ENCODE results near the gene RNF148.
"Not testable (repeated sequence)": the region's sequence is repeated elsewhere in the genome, so short reads cannot be mapped to it uniquely, and the experiment has no call there.

RNF148 gene

DNA sequence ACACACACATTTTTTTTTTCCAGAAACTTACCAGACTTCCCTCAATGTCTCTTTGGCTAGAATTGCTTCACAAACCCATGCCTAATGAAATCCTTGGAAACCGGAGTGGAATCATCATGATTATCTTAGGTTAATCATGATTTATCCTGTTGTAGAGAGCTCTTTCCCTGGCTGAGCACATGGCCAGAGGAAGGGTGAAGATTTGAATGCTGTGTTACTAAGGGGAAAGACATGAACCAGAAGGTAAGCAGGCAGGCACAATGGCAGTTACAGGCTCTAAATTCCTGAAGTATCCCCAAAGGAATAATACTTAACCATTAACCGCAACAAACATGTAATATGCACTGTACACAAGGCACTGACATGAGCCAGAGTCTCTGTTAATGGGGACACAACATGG is 4.1 kb upstream of the RNF148 start:
- no peaks in the 10 kb centered on the region for H3K36me3 Mint-ChIP-seq
- H3K4me1 Mint-ChIP-seq: no peaks in the 10 kb centered on the region
- no peak overlapping the region for H3K27ac Mint-ChIP-seq
- no peaks in the 10 kb centered on the region for H3K27me3 Mint-ChIP-seq
- H3K4me3 Mint-ChIP-seq: no peak overlapping the region
- H3K9me3 Mint-ChIP-seq: peaks cover 4% of the 10 kb centered on the region

DNA sequence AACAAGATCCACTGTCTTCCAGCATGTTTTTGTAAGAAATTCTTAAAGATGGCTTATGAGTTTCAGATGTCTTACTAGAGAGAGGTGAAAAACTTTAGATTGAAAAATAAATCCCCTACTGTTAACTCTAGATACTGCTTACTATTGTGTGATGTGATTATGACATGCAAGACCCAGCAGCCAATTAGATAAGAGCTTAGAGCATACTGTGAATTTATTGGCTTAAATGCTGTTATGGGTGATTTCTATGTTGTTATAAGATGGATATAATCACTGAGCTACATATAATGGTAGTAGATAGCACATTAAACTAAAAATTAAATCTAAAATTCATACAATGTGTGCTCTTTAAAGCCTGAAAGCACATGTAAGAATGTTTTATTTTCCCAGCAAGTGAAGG is 3.7 kb downstream of the RNF148 start, which contains the start of gene RNF133:
Gene RNF133 (minus strand): TSS at position 101 of the 400 bp plus-strand sequence. CDS start 199 bp downstream, outside the sequence.
- Mint-ChIP-seq H3K9me3 (no peaks in the 10 kb centered on the region), H3K27ac (no peak within 1 kb of the TSS), H3K36me3 (no peaks in the 10 kb centered on the region), H3K27me3 (no peaks in the 10 kb centered on the region), H3K4me3 (no peak within 1 kb of the TSS), H3K4me1 (no peaks in the 10 kb centered on the region)

DNA sequence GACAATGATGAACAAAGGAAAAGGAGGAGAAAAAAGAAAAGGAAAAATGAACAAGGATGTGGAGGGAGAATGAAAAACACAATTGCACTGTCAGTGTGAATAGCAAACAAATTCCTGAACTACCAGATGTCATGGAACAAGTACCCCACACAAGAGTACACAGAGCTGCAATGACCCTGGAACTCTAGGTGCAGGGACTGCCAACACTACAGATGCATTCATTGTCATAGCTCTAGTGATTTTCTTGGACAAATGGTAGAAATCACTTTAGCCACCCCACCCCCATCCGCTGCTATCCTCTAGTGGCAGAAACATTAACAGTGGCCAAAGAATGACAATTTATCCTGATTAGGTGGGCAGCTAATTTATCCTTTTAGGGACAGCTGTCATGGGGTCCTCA is 6.9 kb downstream of the RNF148 start:
- Mint-ChIP-seq H3K4me3 (no peak overlapping the region), H3K27ac (no peak overlapping the region)

DNA sequence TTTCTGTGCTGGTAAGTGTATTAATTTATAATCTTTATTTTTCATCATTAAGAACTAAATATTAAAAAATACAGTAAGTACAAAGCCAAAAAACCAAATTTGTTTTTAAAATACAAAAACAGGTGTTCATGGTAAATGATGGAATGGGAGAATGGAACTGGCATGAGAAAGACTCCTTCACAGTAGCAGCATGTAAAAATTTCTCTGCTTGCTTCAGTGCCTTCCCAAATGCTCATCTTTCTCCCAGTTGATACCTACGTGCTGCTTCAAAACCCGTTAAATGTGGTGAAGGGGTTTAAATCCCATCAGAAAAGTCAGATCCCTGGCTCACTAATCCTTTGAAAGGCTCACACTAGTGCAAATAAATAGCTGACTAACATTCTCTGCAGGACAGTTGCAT is 8.0 kb downstream of the RNF148 start:
- Mint-ChIP-seq H3K36me3 (no peaks in the 10 kb centered on the region), H3K4me1 (no peaks in the 10 kb centered on the region), H3K27ac (no peak overlapping the region), H3K4me3 (no peak overlapping the region), H3K27me3 (no peaks in the 10 kb centered on the region), H3K9me3 (peaks cover 5% of the 10 kb centered on the region)

More for the DNA sequence above, 6.9 kb downstream of the RNF148 start:
- Mint-ChIP-seq H3K4me1 (no peaks in the 10 kb centered on the region), H3K36me3 (no peaks in the 10 kb centered on the region), H3K9me3 (peaks cover 5% of the 10 kb centered on the region), H3K27me3 (no peaks in the 10 kb centered on the region)

DNA sequence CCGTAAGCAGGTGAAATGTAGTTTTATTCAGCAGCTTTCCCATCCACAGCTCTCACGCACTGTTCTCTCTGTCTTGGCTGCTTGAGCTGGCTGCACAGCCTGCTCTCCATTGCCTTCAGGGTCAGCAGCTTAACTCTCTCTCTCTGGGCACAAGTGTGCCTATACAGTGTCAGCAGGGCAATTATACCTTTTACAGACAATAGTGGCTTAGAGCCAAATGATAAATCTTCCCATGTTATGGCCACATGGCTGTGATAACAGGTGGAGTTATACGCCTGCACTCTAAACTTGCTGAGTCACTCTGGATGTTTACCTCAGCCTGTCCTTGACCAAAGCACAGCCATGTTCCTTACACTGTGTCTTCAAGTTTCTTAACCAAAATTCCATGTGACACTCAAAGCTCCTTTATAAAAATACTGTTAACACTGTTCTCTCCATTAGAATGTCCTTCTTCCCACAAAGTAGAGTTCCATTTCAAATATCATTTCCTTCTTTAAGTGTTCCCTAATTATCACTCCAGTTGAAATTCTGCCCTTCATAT is 9.9 kb downstream of the RNF148 start:
- Mint-ChIP-seq H3K36me3 (no peaks in the 10 kb centered on the region), H3K9me3 (peaks cover 5% of the 10 kb centered on the region), H3K4me3 (no peak overlapping the region), H3K4me1 (no peaks in the 10 kb centered on the region), H3K27me3 (no peaks in the 10 kb centered on the region), H3K27ac (no peak overlapping the region)

DNA sequence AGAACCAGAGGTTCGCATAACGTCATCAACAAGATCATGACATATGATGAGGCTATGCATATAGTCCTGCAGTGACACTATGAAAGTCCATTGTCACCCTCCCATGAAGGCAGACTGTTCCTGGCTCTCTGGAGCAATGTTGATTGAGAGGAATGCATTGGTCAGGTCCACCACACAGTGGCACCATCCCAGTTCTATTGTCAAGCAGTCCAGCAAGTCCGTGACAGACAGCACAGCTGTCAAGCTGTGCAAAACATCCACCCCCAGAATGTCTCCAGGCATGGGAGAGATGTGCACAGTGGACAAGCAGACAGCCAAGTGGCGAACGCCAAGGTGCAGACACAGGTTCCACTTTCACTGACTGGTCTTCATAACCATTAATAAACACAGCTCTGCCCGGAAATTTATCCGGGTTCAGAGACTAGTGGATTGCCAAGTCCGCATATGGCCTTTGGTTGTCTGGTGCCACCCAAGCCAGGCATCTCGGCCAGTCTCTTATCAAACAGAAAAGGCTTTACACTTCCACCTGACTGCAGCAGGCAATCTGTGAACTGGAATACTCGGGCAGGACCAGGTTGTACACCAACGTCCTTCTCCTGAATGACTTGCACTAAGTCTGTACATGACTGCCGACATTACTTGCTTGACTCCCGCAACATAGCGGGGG is 11.0 kb downstream of the RNF148 start:
- peaks cover 5% of the 10 kb centered on the region for H3K9me3 Mint-ChIP-seq
- no peaks in the 10 kb centered on the region for H3K4me1 Mint-ChIP-seq
- no peaks in the 10 kb centered on the region for H3K27me3 Mint-ChIP-seq
- no peak overlapping the region for H3K4me3 Mint-ChIP-seq
- no peak overlapping the region for H3K27ac Mint-ChIP-seq
- no peaks in the 10 kb centered on the region for H3K36me3 Mint-ChIP-seq

DNA sequence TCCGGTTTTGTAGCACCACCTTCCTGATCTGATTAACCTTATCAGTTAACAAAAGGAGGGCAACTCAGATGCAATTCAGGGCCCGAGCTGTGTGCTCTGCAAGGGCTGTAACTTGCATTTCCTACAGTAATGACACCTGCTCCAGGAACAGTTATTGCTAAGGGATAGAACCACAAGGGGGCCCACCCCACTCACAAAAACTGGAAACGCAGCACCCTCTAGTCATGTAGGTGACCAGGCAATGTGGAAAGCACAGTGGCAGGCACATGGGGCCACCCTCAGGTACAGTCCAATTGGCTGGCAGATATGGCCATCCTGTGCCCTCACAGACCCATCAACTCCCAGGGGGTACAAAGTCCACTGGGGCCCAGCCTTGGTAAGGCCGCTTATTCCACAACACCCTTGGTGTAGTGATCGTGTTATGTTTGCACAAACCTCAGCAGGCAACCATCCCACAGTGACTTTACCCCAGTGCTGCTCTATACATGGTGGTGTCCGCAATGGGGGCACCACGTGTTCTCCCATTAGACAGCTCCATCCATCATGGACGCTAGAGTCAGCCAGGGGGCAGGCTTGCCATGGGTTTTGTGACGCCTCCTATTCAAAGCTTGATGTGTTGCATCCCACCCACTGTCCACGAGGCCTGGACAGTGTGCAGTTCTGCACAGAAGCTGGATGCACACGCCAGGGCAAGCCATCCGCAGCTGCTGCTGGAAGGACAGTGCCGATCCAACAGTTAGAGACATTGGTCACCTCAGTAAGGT is 13.2 kb downstream of the RNF148 start:
- H3K4me1 Mint-ChIP-seq: no peaks in the 10 kb centered on the region
- no peaks in the 10 kb centered on the region for H3K36me3 Mint-ChIP-seq
- no peak overlapping the region for H3K4me3 Mint-ChIP-seq
- H3K27ac Mint-ChIP-seq: no peak overlapping the region
- H3K9me3 Mint-ChIP-seq: peaks cover 5% of the 10 kb centered on the region
- H3K27me3 Mint-ChIP-seq: no peaks in the 10 kb centered on the region

DNA sequence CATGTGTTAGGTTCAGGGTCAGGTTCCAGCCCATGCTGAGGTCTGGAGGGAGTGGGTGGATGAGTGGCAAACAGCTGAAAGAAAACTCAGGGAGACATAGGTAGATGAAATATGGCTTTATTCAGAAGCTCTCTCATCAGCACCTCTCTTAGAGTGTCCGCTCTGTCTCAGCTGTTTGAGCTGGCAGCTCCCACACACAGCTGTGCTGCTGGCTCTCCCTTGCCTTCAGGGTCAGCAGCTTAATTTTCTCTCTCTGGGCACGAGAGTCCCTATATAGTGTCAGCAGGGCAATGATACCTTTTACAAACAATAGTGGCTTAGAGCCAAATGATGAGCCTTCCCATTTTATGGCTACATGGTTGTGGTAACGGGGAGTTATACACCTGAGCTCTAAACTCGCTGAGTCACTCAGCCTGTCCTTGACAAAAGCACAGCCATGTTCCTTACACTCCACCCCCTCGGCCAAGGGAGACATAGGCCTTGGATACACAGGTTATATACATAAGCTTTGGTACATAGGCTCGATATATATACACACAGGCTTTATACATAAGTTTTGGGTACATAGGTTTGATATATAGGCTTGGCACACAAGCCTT is 14.2 kb downstream of the RNF148 start:
- H3K36me3 Mint-ChIP-seq: no peaks in the 10 kb centered on the region
- no peak overlapping the region for H3K4me3 Mint-ChIP-seq
- no peaks in the 10 kb centered on the region for H3K4me1 Mint-ChIP-seq
- no peaks in the 10 kb centered on the region for H3K27me3 Mint-ChIP-seq
- peaks cover 5% of the 10 kb centered on the region for H3K9me3 Mint-ChIP-seq
- H3K27ac Mint-ChIP-seq: no peak overlapping the region

DNA sequence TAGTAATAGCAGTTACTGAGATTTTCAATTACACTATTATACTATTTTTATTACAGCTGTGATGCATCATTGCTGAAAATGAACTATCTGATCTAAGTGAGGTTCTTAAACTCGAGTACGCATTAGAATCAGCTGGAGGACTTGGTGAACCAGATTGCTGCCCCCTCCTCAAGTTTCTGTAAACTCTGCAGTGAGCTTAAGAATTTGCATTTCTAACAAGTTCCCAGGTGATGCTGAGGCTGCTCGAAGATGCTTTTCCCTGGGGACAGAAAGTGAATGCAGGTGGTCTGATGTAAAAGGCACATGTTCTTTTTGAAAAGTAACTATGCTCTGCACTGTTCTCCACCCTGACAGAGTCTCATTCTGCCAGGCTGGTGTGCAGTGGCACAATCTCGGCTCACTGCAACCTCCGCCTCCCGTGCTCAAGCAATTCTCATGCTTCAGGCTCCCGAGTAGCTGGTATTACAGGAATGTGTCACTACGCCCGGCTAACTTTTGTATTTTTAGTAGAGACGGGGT is 16.3 kb downstream of the RNF148 start:
- no peak overlapping the region for H3K27ac Mint-ChIP-seq

DNA sequence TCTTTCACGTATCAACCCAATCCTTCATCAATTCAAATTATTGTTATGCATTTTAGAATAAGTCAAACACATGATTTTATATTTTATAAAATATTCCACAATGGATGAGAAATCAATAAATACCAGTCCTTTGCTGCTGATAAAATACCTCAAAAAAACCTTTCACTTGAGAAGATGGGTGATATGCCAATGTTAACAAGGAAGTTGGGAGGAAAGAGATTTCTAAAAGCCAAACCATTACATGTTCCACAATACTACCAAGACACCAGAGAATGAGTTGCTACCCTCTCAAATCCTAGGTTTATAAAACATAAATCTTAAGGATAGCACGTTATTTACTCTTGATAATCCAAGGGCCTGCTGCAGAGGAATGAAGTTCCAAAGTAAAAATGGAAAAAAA is 18.2 kb downstream of the RNF148 start:
- no peak overlapping the region for H3K27ac Mint-ChIP-seq
- no peaks in the 10 kb centered on the region for H3K36me3 Mint-ChIP-seq
- H3K9me3 Mint-ChIP-seq: no peaks in the 10 kb centered on the region
- no peaks in the 10 kb centered on the region for H3K27me3 Mint-ChIP-seq
- no peaks in the 10 kb centered on the region for H3K4me1 Mint-ChIP-seq
- no peak overlapping the region for H3K4me3 Mint-ChIP-seq

More for the DNA sequence above, 16.3 kb downstream of the RNF148 start:
- no peaks in the 10 kb centered on the region for H3K9me3 Mint-ChIP-seq
- no peaks in the 10 kb centered on the region for H3K27me3 Mint-ChIP-seq
- H3K4me1 Mint-ChIP-seq: no peaks in the 10 kb centered on the region
- no peaks in the 10 kb centered on the region for H3K36me3 Mint-ChIP-seq
- no peak overlapping the region for H3K4me3 Mint-ChIP-seq

DNA sequence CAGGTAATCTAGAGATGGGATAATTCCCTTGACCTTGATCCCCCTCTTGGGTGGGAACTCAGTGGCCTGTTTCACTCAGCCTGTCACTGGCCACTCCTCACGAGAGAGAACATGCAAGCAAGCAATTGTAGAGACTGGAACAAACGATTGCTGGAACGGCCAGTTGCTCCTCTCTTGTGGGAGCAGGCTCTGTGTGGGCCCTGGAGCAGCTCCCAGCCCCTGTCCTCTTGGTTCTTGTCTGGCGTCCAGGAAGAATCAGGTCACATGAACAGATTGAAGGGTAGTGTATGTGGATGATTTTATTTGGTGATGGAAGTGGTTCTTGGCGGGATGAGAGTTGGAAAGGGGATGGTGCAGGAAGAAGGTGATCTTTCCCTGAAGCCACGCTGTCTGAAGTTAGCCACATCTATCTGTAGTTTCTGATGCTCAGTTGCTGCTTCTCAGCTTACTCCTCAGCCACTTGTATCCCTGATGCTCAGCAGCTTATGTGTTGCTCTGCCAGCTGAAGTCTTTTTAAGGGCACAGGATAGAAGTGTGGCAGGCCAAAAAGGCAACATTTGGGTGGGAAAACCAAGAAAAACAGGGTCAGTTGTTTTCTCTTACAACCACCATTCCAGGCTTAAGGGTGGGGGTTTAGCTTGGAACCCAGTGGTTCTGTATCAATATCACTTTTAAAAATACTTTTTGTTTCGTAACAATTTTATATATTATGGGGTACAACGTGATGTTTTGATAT is 19.7 kb downstream of the RNF148 start:
- Mint-ChIP-seq H3K27me3 (no peaks in the 10 kb centered on the region), H3K4me1 (no peaks in the 10 kb centered on the region), H3K27ac (no peak overlapping the region), H3K9me3 (no peaks in the 10 kb centered on the region), H3K36me3 (no peaks in the 10 kb centered on the region), H3K4me3 (no peak overlapping the region)

DNA sequence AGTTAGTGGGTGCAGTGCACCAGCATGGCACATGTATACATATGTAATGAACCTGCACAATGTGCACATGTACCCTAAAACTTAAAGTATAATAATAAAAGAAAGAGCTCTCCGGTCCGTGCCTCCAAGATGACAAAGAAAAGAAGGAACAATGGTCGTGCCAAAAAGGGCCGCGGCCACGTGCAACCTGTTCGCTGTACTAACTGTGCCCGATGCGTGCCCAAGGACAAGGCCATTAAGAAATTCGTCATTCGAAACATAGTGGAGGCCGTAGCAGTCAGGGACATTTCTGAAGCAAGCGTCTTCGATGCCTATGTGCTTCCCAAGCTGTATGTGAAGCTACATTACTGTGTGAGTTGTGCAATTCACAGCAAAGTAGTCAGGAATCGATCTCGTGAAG is 21.5 kb downstream of the RNF148 start:
- not testable (repeated sequence) for H3K9me3 Mint-ChIP-seq, H3K27ac Mint-ChIP-seq, H3K4me3 Mint-ChIP-seq, H3K27me3 Mint-ChIP-seq, H3K36me3 Mint-ChIP-seq, H3K4me1 Mint-ChIP-seq

DNA sequence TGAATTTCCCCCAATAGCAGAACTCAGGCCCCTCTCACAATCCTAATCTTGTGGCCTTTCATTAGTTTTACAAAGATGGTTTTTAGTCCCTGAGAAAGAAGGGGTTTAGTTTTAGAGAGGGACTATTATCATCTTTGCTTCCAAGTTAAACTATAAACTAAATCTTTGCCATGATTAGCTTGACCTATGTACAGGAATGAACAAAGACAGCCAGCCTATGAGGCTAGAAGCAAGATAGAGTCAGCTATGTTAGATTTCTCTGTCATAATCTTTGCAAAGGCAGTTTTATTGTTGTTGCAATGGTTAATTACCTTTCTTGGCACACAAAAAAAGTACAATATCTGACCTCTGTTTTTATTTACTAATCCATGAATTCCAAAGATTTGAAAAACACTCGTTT is 22.9 kb downstream of the RNF148 start:
- Mint-ChIP-seq H3K36me3 (no peaks in the 10 kb centered on the region), H3K4me1 (no peaks in the 10 kb centered on the region), H3K27ac (no peak overlapping the region), H3K27me3 (no peaks in the 10 kb centered on the region), H3K4me3 (no peak overlapping the region), H3K9me3 (no peaks in the 10 kb centered on the region)

DNA sequence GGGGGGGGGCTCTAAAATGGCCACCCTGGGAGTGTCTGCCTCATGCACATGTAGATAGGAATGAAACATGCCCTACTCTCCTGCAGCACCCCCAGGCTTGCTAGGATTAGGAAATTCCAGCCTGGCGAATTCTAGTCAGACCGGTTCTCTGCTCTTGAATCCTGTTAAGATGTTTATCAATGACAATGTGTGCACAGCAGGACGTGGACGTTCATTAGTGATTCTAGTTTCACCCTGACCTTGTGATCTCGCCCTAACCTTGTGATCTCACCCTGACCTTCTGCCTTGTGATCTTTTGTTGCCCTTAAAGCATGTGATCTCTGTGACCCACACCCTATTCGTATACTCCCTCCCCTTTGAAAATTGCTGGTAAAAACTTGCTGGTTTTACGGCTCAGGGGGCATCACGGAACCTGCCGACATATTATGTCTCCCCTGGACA is 23.4 kb downstream of the RNF148 start:
- H3K27ac Mint-ChIP-seq, H3K4me1 Mint-ChIP-seq, H3K36me3 Mint-ChIP-seq, H3K27me3 Mint-ChIP-seq, H3K9me3 Mint-ChIP-seq, H3K4me3 Mint-ChIP-seq: not testable (repeated sequence)

DNA sequence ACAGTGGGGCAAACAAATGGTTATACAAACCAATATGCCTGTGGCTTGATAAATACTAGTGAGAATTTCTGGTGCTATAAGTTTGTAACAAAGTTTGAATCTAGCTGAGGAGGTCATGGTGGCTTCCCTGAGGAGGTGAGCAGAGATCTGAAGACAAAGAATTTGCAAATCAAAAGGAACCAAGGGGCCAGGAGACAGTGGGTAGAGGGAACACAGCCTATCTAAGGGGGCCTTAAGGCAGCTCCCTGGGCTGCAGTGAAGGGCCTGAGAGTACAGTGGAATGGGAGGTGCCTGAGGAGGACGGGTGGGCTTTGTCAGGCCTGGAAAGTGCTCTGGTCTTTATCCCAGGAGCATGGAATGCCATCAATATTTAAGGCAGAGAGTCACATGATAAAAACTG is 25.6 kb downstream of the RNF148 start:
- Mint-ChIP-seq H3K9me3 (no peaks in the 10 kb centered on the region), H3K4me1 (no peaks in the 10 kb centered on the region), H3K4me3 (no peak overlapping the region), H3K36me3 (no peaks in the 10 kb centered on the region), H3K27ac (no peak overlapping the region), H3K27me3 (no peaks in the 10 kb centered on the region)
